Stimulated activated memory B cell treated with anti-CD40 and anti-IgM and Interleukin-4, amounts not matched to agents 10 μg/mL and 1 μg/mL and 100 μg/mL, for 72 hours (primary cell): Measurements from ENCODE around the gene TYK2.
"Not testable (repeated sequence)": the region's sequence is repeated elsewhere in the genome, so short reads cannot be mapped to it uniquely, and the experiment has no call there.

Experiments used
- ATAC-seq: fragments of 150-1000 bp; cut with Tn5 transposase; 2 replicates; pipeline ENCODE4 v1.10.0; 2021
- H3K27ac Mint-ChIP-seq: one replicate; pipeline ENCODE4 v1.8.0; 2022; ENCODE audit warnings: mild to moderate bottlenecking, mixed read lengths
- H3K27me3 Mint-ChIP-seq: one replicate; pipeline ENCODE4 v1.8.0; 2022; ENCODE audit warnings: mixed read lengths
- H3K36me3 Mint-ChIP-seq: one replicate; pipeline ENCODE4 v1.8.0; 2022; ENCODE audit warnings: mixed read lengths
- H3K4me1 Mint-ChIP-seq: one replicate; pipeline ENCODE4 v1.8.0; 2022; ENCODE audit warnings: mixed read lengths
- H3K4me3 Mint-ChIP-seq: one replicate; pipeline ENCODE4 v1.8.0; 2022; ENCODE audit warnings: mild to moderate bottlenecking, moderate library complexity, mixed read lengths
- H3K9me3 Mint-ChIP-seq: one replicate; pipeline ENCODE4 v1.8.0; 2022; ENCODE audit warnings: mixed read lengths

TYK2 gene

DNA sequence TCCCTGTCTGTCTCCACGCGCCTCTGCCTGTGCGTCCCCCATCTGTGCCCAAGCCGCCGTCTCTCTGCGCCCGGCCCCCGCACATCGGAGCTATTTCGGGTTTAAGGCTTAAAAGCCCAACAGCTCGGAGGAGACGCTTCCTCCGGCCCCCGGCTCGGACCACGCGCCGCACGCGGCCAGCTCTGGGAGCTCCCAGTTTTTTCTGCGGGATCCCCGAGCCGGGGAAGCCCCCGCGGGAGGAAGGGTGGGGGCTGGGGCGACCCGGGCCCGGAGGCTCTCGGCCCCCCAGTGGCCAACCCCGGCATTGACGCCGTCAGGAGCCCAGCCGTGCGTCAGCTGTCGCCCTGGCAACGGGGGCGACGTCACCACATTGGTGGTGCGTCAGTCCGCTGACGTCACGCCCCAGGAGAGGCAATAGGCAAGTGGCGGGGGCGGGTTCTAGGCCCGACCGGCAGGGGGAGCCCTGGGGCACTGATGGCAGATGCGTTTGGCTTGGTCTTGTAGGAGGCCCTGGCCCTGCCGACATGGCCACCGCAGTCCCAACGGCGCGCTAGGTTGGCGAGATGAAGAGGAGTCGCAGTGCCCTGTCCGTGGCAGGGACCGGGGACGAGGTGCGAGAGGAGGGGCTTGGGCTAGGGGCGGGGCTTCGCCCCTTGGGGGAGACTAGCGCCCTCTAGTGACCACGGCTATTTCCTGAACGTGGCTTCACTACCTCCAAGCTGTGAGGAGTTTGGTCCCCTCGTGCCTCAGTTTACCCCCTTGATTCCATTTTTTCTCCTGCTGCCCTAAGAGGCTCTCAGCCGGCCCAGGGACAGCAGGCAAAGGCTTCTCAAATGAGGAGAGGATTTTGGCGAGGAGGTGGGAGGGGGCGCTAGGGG lies 36.2 kb upstream of the TYK2 start:
- no peaks in the 10 kb centered on the region for H3K36me3 Mint-ChIP-seq
- peak overlapping the region; percentile 73 for H3K4me3 Mint-ChIP-seq
- peaks cover 3% of the 10 kb centered on the region for H3K9me3 Mint-ChIP-seq
- peak; percentile 69 for ATAC-seq
- H3K27me3 Mint-ChIP-seq, result peaks cover 43% of the 10 kb centered on the region
- H3K27ac Mint-ChIP-seq, result peak overlapping the region; percentile 81
- peaks cover 57% of the 10 kb centered on the region for H3K4me1 Mint-ChIP-seq

DNA sequence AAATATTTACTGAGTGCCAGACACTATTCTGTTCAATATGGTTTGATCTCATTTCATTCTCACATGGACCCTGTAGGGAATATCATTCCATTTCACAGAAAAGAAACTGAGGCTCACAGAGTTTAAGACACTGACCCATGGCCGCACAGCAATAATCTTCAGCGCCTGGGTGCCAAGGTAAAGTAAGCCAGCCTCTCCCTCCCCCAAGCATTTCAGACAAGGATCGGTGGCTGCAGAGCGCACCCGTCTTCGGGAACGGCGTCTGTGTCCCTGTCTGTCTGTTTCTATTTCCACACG lies 35.7 kb upstream of the TYK2 start:
- Mint-ChIP-seq H3K4me3 (peak overlapping the region; percentile 73), H3K27ac (peak overlapping the region; percentile 81), H3K27me3 (peaks cover 37% of the 10 kb centered on the region)

DNA sequence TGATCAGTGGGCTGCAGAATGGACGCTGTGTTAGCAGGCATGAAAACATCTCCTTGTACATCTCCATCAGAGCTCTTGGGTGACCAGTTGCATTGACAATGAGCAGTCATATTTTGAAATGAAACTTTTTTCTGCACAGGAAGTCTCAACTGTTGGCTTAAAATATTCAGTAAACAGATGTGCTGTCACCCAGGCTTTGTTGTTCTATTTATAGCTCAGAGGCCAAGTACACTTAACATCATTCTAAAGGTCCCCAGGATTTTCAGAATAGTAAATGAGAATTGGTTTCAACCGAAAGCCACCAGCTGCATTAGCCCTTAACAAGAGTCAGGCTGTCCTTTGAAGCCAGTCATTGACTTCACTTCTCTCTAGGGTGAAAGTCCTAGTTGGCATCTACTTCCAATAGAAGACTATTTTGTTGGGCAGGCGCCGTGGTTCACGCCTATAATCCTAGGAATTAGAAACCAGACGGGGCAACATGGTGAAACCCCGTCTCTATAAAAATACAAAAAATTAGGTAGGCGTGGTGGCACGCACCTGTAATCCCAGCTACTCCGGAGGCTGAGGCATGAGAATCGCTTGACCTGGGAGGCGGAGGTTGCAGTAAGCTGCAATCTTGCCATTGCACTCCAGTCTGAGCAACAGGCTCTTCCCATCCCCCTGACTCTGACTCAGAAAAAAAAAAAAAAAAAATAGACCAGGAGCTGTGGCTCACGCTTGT lies 32.0 kb upstream of the TYK2 start:
- H3K36me3 Mint-ChIP-seq, result no peaks in the 10 kb centered on the region
- peaks cover 8% of the 10 kb centered on the region for H3K27me3 Mint-ChIP-seq
- H3K4me3 Mint-ChIP-seq, result peak overlapping the region; percentile 34
- H3K9me3 Mint-ChIP-seq, result peaks cover 3% of the 10 kb centered on the region
- peaks cover 71% of the 10 kb centered on the region for H3K4me1 Mint-ChIP-seq
- peak overlapping the region; percentile 90 for H3K27ac Mint-ChIP-seq
- ATAC-seq, result peak; percentile 82

More for the DNA sequence above, 35.7 kb upstream of the TYK2 start:
- ATAC-seq, result no peak
- H3K4me1 Mint-ChIP-seq, result peaks cover 57% of the 10 kb centered on the region
- peaks cover 3% of the 10 kb centered on the region for H3K9me3 Mint-ChIP-seq
- H3K36me3 Mint-ChIP-seq, result no peaks in the 10 kb centered on the region

DNA sequence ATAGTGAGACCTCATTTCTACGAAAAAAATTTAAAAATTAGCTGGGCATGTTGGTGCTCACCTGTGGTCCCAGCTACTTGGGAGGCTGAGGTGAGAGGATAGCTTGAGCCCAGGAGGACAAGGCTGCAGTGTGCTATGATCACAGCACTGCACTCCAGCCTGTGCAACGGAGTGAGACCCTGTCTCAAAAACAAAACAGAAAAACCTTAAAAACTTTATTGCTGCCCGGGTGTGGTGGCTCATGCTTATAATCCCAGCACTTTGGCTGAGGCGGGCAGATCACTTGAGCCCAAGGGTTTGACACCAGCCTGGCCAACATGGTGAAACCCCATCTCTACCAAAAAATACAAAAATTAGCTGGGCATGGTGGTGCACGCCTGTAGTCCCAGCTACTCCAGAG lies 30.9 kb upstream of the TYK2 start:
- not testable (repeated sequence) for ATAC-seq, H3K4me3 Mint-ChIP-seq, H3K27me3 Mint-ChIP-seq, H3K9me3 Mint-ChIP-seq, H3K36me3 Mint-ChIP-seq
- H3K27ac Mint-ChIP-seq, result peak overlapping the region; percentile 90
- H3K4me1 Mint-ChIP-seq, result peaks cover 73% of the 10 kb centered on the region

DNA sequence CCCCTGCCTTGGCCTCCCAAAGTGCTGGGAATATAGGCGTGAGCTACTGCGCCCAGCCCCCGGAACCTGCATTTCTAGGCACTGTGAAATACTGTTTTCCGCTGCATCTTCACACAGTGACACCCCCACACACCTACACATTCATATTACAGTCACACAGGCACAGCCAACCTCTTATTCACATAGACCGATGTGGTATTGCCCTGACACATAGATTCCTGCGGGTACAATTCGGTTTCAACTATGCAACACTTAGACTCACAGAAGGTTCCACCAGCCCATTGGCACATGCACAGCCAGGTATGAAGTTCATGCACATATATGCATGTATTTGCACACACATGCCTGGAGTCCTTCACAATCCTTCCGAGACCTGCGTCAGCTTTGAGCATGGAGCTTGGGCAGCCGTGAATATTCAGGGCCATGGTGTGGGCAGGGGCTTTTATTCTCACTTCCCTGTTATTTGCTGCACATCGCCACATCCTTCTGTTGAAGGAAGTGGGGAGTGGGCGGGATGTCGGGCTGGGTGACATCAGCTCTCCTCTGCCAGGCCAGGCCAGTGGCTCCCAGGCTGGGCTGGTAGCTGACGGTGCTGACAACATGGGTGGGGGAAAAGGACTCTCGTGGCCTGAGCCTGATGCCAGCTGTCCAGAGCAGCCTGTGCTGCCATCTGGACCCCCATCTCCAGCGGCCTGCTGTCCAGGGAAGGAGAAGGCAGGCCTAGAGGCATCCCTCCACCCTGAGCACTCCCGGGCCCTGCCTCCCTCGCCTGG lies 28.3 kb upstream of the TYK2 start:
- peaks cover 85% of the 10 kb centered on the region for H3K4me1 Mint-ChIP-seq
- H3K36me3 Mint-ChIP-seq, result no peaks in the 10 kb centered on the region
- H3K9me3 Mint-ChIP-seq, result no peaks in the 10 kb centered on the region
- H3K27me3 Mint-ChIP-seq, result no peaks in the 10 kb centered on the region
- H3K4me3 Mint-ChIP-seq, result peak overlapping the region; percentile 60
- ATAC-seq, result peak; percentile 83
- H3K27ac Mint-ChIP-seq, result peak overlapping the region; percentile 83

DNA sequence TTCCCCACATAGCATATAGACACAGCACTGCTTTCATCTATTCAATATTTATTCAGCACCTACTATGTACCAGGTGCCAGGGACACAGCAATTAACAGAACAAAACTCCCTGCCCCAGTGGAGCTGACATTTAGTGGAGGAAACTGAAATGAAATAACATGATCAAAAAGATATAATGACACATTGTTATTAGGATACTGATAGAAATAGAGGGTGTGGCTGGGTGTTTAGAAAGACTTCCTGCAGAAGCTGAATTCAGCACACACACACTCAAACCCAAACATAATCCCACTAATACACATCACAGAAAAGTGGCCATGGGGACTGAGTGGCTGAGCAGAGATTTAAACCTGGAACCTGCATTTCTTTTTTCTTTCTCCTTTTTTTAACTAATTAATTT lies 26.7 kb upstream of the TYK2 start:
- no peaks in the 10 kb centered on the region for H3K36me3 Mint-ChIP-seq
- no peak for ATAC-seq
- no peak overlapping the region for H3K4me3 Mint-ChIP-seq
- peaks cover 93% of the 10 kb centered on the region for H3K4me1 Mint-ChIP-seq
- no peak overlapping the region for H3K27ac Mint-ChIP-seq
- no peaks in the 10 kb centered on the region for H3K9me3 Mint-ChIP-seq
- no peaks in the 10 kb centered on the region for H3K27me3 Mint-ChIP-seq

DNA sequence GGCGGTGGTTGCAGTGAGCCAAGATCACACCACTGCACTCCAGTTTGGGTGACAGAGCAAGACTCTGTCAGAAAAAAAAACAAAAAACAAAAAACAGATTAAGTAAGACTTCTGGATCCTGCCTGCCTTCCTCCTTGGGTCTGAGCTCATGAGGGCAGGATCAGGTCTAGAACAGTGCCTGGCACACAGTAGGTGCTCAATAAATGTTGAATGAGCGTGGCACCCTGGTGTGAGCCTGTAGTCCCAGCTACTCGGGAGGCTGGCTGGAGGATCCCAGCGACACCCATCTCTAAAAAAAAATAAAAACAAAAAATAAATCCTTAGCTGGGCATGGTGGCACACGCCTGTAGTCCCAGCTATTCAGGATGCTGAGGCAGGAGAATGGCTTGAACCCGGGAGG lies 25.8 kb upstream of the TYK2 start:
- H3K9me3 Mint-ChIP-seq, result no peaks in the 10 kb centered on the region
- H3K27ac Mint-ChIP-seq, result no peak overlapping the region
- no peak for ATAC-seq
- no peaks in the 10 kb centered on the region for H3K36me3 Mint-ChIP-seq
- peaks cover 94% of the 10 kb centered on the region for H3K4me1 Mint-ChIP-seq
- H3K27me3 Mint-ChIP-seq, result no peaks in the 10 kb centered on the region
- H3K4me3 Mint-ChIP-seq, result no peak overlapping the region

DNA sequence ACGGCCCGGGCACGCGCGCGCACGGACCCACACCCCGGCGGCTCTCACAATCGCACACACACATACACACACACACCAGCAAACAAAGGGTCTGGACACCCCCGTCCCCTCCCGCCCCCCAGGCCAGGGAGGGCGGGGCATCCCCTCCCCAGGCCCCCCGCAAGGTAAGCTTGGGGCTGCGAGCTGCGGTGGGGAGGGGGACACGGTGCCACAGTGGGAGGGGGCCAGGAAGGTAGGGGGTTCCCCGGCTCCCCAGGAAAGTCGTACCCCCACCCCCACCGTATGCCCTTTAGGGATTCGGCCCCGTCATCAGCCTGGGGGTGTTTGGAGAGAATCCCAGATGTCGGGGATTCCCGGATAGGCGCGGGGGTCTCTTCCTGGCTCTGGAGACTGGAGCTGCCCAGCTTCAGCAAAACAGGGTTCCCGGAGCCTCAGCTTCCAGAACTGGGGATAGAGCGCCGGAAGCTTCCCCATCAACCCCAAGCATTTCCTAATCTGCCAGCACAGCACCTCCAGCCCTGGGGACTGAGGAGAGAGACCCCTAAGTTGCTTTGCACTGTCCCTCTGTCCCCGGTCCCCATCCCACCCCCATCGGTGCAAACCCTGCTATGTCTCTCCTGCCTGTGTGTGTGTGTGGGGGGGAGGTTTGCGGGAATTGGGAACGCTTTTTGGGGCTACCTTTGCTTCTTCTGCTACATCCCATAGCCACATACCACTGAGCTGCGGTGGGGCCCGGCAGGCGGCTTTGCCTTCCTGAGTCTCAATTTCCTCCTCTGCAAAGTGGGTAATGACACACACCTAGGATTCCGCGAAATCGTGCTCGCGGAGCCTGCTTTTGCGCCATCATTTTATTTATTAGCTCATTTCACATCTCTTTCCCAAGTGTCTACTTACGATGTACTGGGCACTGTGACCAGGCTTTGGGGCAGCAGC lies 24.8 kb upstream of the TYK2 start:
- Mint-ChIP-seq H3K27me3 (no peaks in the 10 kb centered on the region), H3K9me3 (no peaks in the 10 kb centered on the region), H3K36me3 (no peaks in the 10 kb centered on the region), H3K4me3 (peak overlapping the region; percentile 98), H3K4me1 (peaks cover 92% of the 10 kb centered on the region), H3K27ac (peak overlapping the region; percentile 90)
- no peak for ATAC-seq

DNA sequence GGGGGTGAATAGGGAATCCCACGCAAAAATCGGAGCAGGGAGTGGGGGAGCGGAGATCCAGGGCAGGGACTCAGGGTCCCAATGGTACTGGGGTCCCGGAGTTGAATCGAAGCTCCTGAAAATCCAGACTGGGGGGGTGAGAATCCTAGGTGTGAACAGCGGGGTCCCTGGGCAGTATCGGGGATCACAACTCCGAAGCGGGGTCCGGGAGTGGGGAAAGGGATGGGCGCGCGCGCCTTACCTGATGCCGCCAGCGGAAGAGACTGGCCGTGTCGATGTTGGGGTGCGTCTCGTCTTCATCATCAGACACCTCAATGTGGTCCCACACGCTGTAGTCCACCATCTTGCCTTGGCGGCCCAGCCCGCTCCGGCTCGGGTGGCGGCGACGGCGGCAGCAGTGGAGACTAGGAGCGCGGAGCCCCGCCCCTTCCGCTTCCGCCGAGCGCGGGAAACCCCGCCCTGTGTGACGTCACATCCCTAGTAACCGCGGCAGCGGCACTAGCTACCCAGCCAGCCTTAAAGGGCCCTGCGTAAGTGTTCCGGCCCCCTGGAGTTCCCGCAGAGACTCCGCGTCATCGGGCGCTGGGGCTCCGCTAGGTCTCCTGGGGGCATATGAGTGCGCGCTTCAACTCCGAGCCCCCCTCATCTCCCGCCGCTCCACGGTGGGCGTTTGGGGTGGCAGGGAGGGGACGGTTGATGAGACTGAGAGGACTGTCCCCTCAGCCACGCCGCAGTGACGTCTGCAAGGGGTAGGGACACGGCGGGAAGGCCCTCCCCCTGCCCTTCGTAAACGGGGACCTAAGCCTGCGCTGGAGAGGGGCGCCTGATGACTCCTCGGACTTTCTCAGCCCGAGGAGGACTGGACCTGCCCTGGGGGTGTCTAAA lies 23.0 kb upstream of the TYK2 start, which contains the start of gene CDC37:
Gene CDC37, minus strand, starts transcription at position 406 of the 885 bp plus-strand sequence. Its CDS starts 63 bp downstream, at position 343.
- Mint-ChIP-seq H3K36me3 (peaks cover 1% of the 10 kb centered on the region), H3K27me3 (no peaks in the 10 kb centered on the region)
- ATAC-seq, result peak; percentile 95

DNA sequence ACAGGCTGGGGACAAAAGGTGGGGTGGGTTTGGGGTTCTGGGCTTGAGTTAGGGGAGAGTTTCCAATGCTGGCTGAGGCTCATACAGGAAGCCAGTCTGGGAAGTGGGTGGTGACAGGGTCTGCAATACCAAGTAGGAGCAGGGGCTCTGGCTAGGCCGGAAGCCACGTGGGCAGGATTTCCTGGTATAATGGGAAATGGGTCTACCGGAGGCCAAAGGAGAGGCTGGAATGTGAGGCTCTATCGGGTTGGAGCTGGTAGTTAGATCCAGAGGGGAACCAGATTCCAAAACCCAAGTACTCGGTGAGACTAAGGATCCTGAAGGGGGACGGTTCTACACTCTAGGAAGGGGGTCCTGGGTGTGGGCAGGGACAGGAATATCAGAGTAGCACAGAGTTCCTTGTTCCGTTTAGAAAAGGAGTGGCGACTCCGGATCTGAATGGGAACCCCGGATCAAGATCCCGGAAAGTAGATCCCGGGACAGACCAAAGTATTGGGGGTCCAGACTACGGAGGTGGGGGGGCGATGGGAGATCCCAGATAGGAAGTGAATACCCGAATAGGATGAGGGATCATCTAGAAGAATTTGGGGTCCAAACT lies 22.2 kb upstream of the TYK2 start:
- H3K36me3 Mint-ChIP-seq, result peaks cover 10% of the 10 kb centered on the region
- no peaks in the 10 kb centered on the region for H3K27me3 Mint-ChIP-seq
- H3K27ac Mint-ChIP-seq, result peak overlapping the region; percentile 90
- ATAC-seq, result no peak
- peak overlapping the region; percentile 98 for H3K4me3 Mint-ChIP-seq
- no peaks in the 10 kb centered on the region for H3K9me3 Mint-ChIP-seq
- H3K4me1 Mint-ChIP-seq, result peaks cover 83% of the 10 kb centered on the region

More for the DNA sequence above, 23.0 kb upstream of the TYK2 start, which contains the start of gene CDC37:
- peaks cover 83% of the 10 kb centered on the region for H3K4me1 Mint-ChIP-seq
- H3K27ac Mint-ChIP-seq, result peak within 1 kb of the TSS; percentile 90
- peak within 1 kb of the TSS; percentile 98 for H3K4me3 Mint-ChIP-seq
- H3K9me3 Mint-ChIP-seq, result no peaks in the 10 kb centered on the region

DNA sequence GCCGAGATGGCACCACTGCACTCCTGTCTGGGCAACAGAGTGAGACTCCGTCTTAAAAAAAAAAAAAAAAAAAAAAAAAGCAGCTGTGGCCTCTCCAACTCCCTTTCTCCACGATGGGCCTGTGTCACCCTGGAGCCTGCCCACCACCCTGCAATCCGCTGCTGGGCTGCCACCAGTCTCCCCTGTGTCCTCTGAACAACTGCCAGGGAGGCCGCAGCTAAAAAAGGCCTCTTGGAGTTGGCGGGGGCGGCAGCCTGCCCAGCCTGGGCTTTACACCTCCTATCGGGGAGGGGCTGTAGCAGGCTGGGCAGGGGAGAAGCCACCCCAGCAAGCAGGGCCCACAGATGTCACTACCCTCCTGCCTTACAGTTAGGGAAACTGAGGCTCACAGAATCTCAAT lies 19.5 kb upstream of the TYK2 start:
- peaks cover 70% of the 10 kb centered on the region for H3K4me1 Mint-ChIP-seq
- H3K9me3 Mint-ChIP-seq, result no peaks in the 10 kb centered on the region
- peak overlapping the region; percentile 44 for H3K27ac Mint-ChIP-seq
- H3K27me3 Mint-ChIP-seq, result no peaks in the 10 kb centered on the region
- ATAC-seq, result no peak
- H3K4me3 Mint-ChIP-seq, result no peak overlapping the region
- peaks cover 35% of the 10 kb centered on the region for H3K36me3 Mint-ChIP-seq

DNA sequence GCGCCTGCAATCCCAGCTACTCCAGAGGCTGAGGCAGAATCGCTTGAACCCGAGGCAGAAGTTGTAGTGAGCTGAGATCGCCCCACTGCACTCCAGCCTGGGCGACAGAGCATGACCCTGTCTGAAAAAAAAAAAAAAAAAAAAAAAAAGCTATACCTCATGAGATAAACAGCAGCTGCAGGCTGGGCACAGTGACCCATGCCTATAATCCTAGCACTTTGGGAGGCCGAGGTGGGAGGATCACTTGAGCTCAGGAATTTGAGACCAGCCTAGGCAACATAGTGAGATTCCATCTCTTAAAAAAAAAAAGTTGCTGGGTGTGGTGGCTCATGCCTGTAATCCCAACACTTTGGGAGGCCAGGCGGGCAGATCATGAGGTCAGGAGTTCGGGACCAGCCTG lies 19.0 kb upstream of the TYK2 start:
- Mint-ChIP-seq H3K4me1 (peaks cover 66% of the 10 kb centered on the region), H3K27ac (peak overlapping the region; percentile 70), H3K36me3 (peaks cover 38% of the 10 kb centered on the region)
- not testable (repeated sequence) for H3K9me3 Mint-ChIP-seq, H3K27me3 Mint-ChIP-seq, ATAC-seq, H3K4me3 Mint-ChIP-seq

DNA sequence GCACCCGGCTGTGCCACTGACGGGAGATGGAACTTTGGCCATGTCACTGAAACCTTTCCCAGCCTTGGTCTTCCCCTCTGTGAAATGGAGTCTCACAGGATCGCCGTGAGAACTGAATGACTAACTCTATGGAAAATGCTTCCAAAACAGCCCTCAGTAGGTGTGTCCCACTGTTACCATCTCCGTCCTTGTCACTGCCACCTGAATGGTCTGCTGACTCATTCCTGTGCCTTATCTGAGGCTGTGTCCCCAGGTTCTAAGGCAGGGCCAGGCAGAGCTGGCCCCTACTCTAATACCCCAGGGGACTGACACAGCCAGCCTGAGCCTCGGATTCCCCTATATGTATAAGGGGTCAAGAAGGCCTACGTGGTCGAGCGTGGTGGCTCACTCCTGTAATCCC lies 18.4 kb upstream of the TYK2 start:
- Mint-ChIP-seq H3K27me3 (no peaks in the 10 kb centered on the region), H3K9me3 (no peaks in the 10 kb centered on the region), H3K27ac (peak overlapping the region; percentile 70), H3K36me3 (peaks cover 43% of the 10 kb centered on the region), H3K4me1 (peaks cover 61% of the 10 kb centered on the region), H3K4me3 (no peak overlapping the region)
- no peak for ATAC-seq
